Upper lobe of left lung (tissue), 6 donors: ENCODE results near the gene CNGA3. TPM values are rescaled to one million over a fixed set of nuclear protein-coding genes. Genes with fewer than 3 reads are reported as not detected.
"Not testable (repeated sequence)": the region's sequence is repeated elsewhere in the genome, so short reads cannot be mapped to it uniquely, and the experiment has no call there.

Source experiments
- ATAC-seq, 2 donors: fragments of 200-7000 bp; cut with Tn5 transposase; one replicate each; pipeline ENCODE4 v1.9.1; 2022; ENCODE audit warnings: mild to moderate bottlenecking in 2 of 2, moderate library complexity in 2 of 2; ENCODE audit not compliant: low FRiP score in 2 of 2
- DNase-seq, 2 donors: peaks; one replicate each; pipeline ENCODE4 v3.0.0-alpha.2; 2019 to 2020
- H3K27ac ChIP-seq, 4 donors: fragments of 200-600 bp; sonication (generic); one replicate each; pipeline ENCODE4 v1.5.1; 2016 to 2019
- H3K27me3 ChIP-seq, 4 donors: fragments of 200-600 bp; sonication (generic); one replicate each; pipeline ENCODE4 v1.5.1; 2017 to 2019
- H3K36me3 ChIP-seq, 4 donors: fragments of 200-600 bp; sonication (generic); one replicate each; pipeline ENCODE4 v1.5.1; 2016 to 2019
- H3K4me1 ChIP-seq, 4 donors: fragments of 200-600 bp; sonication (generic); one replicate each; pipeline ENCODE4 v1.5.1; 2018 to 2019
- H3K4me3 ChIP-seq, 4 donors: fragments of 200-600 bp; sonication (generic); one replicate each; pipeline ENCODE4 v1.5.1; 2017 to 2019; ENCODE audit warnings: mild to moderate bottlenecking in 2 of 4, moderate library complexity in 1 of 4
- H3K9me3 ChIP-seq, 4 donors: fragments of 200-600 bp; sonication (generic); one replicate each; pipeline ENCODE4 v1.5.1; 2018 to 2019
- CTCF ChIP-seq, 6 experiments: fragments of 450-650 bp in 4 of 6; fragments of 200-600 bp in 2 of 6; sonication (generic) in 2 of 6; IDR thresholded peaks; one replicate each; pipeline ENCODE4 v1.5.1; 2016 to 2019; ENCODE audit warnings: antibody characterized with exemption in 6 of 6
- EP300 ChIP-seq, 4 donors: sonication (generic); formaldehyde crosslinking; IDR thresholded peaks; one replicate each; pipeline ENCODE4 v1.5.1; 2017; ENCODE audit warnings: antibody characterized with exemption in 4 of 4, control low read depth in 2 of 4
- POLR2A ChIP-seq, 4 donors: fragments of 450-650 bp; IDR thresholded peaks; one replicate each; pipeline ENCODE4 v1.5.1; 2016 to 2017; ENCODE audit warnings: antibody characterized with exemption in 4 of 4, mild to moderate bottlenecking in 2 of 4
- POLR2AphosphoS5 ChIP-seq, 2 donors: sonication (generic); formaldehyde crosslinking; IDR thresholded peaks; one replicate each; pipeline ENCODE4 v1.5.1; 2017; ENCODE audit warnings: antibody characterized with exemption in 2 of 2
- WGBS, 2 donors: methylation state at CpG; one replicate each; pipeline ENCODE4 v1.1.5; 2017 to 2018; 5-methylcytosine and 5-hydroxymethylcytosine counted together
- total RNA-seq, 6 donors: library from RNA; depleted of rRNA in 4 of 6; stranded (reverse); fragments of >200 nt in 4 of 6; gene quantifications; one replicate each; pipeline versions ENCODE4 v1.1.0 to v1.2.1, GENCODE V29; 2016 to 2021
- donor health status: DM: no; HTN: no; CAD: no; lungs with moderate emphysema.
- donor health status: DM: no; HTN: yes; CAD: no; lungs with severe emphysema.

CNGA3 gene
- total RNA-seq, 6 donors from 2014 or later = 0.22 to 1.0 (median 0.75) TPM; not detected in 2

DNA sequence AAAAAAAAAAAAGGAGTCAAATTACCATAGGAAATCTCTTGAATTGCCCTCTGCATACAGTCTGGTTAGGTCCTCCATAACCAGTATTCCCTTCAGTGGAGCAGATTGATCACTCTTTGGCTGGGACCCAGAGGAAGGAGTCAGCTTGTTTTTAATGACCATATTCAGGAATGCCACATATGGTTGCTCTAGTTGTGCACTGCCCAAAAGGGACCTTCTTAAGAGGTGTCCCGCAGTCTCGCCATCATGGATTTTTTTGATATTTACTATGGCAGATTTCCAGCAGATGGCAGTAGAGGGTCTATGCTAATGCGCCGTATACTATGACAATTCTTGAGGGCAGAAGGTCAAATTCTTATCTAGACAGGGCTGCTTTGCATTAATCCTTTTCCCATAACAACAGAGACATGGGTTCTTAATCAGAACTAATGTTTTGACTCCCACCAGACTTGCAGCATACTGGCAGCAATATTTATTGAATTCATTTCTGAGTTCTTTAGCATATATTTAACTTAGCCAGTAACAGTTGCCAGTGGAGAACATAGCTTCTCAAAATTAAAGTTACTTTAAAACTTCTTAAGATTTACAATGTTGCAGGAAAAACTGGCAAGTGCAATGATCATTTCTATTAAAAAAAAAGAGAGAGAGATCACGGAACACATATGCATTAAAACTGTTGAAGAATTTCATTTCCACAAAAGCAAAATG, 66.6 kb downstream of the CNGA3 start:
- Histone ChIP-seq H3K9me3 (peaks cover 0 to 7% (median 3%) of the 10 kb centered on the region in 4 donors), H3K4me1 (peaks cover 0 to 4% (median 0%) of the 10 kb centered on the region in 4 donors), H3K27ac (no peak overlapping the region), H3K36me3 (no peaks in the 10 kb centered on the region), H3K4me3 (no peak overlapping the region), H3K27me3 (no peaks in the 10 kb centered on the region)
- DNase-seq = no peak
- TF ChIP-seq POLR2AphosphoS5 (IDR thresholded peaks at IDR 0.05) = no peak
- TF ChIP-seq CTCF (IDR thresholded peaks at IDR 0.05) = peak; percentile 50 to 74 (median 68)
- WGBS, 2 donors = 24 to 27% methylated on average over 5 of the region's 5 CpGs
- ATAC-seq = peak; percentile 66 to 90

DNA sequence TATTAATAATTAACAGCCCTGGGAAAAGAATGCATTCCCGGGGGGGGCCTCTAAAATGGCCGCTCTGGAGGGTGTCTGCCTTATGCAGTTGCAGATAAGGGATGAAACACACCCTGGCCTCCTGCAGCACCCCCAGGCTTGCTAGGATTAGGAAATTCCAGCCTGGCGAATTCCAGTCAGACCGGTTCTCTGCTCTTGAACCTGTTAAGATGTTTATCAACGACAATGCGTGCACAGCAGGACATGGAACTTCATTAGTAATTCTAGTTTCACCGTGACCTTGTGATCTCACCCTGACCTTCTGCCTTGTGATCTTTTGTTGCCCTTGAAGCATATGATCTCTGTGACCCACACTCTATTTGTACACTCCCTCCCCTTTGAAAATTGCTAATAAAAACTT, 68.0 kb downstream of the CNGA3 start:
- H3K4me3 ChIP-seq, H3K36me3 ChIP-seq, H3K9me3 ChIP-seq, H3K27ac ChIP-seq, DNase-seq, ATAC-seq, H3K27me3 ChIP-seq, H3K4me1 ChIP-seq: not testable (repeated sequence)
- WGBS, 2 donors = 71 to 79% methylated on average over 7 of the region's 7 CpGs

GRCh38 chr2:98415719-98416248, 69.5 kb downstream of the CNGA3 start:
- not testable (repeated sequence) for H3K4me1 ChIP-seq, H3K27ac ChIP-seq, H3K36me3 ChIP-seq, H3K4me3 ChIP-seq, DNase-seq, H3K9me3 ChIP-seq, H3K27me3 ChIP-seq, ATAC-seq
- 91 to 92% methylated on average over 9 of the region's 9 CpGs for WGBS, 2 donors

- DNase-seq = no peak
- no peak for ATAC-seq
- 91 to 95% methylated on average over 2 of the region's 2 CpGs for WGBS, 2 donors
- Histone ChIP-seq H3K36me3 (no peaks in the 10 kb centered on the region), H3K4me1 (peaks cover 0 to 4% (median 0%) of the 10 kb centered on the region in 4 donors), H3K27me3 (no peaks in the 10 kb centered on the region), H3K9me3 (peaks cover 0 to 7% (median 3%) of the 10 kb centered on the region in 4 donors), H3K4me3 (no peak overlapping the region), H3K27ac (no peak overlapping the region)
- TF ChIP-seq POLR2A (IDR thresholded peaks at IDR 0.05) = no peak
- no peak for TF ChIP-seq CTCF (IDR thresholded peaks at IDR 0.05)
- no peak for TF ChIP-seq POLR2AphosphoS5 (IDR thresholded peaks at IDR 0.05)
- TF ChIP-seq EP300 (IDR thresholded peaks at IDR 0.05) = no peak
Observed at GRCh38 chr2:98416383-98417159, 70.3 kb downstream of the CNGA3 start.

- TF ChIP-seq EP300 (IDR thresholded peaks at IDR 0.05) (no peak), POLR2A (IDR thresholded peaks at IDR 0.05) (no peak), CTCF (IDR thresholded peaks at IDR 0.05) (no peak), POLR2AphosphoS5 (IDR thresholded peaks at IDR 0.05) (no peak)
- H3K27ac ChIP-seq = no peak overlapping the region
- ATAC-seq (no peak), DNase-seq (no peak)
- no peaks in the 10 kb centered on the region for H3K27me3 ChIP-seq
- WGBS, 2 donors = 49 to 63% methylated on average over 2 of the region's 2 CpGs
- H3K9me3 ChIP-seq = peaks cover 0 to 9% (median 4%) of the 10 kb centered on the region in 4 donors
- no peaks in the 10 kb centered on the region for H3K4me1 ChIP-seq
- no peak overlapping the region for H3K4me3 ChIP-seq
- no peaks in the 10 kb centered on the region for H3K36me3 ChIP-seq
Observed at GRCh38 chr2:98419544-98419943, 73.3 kb downstream of the CNGA3 start.
